K562 (cell line): ENCODE results near the gene LCTL. TPM values are rescaled to one million over a fixed set of nuclear protein-coding genes. Genes with fewer than 3 reads are reported as not detected.

Experiments
- C11orf30 ChIP-seq: fragments of 450-650 bp; IDR thresholded peaks from 2 replicates; pipeline ENCODE4 v1.6.1; 2016; ENCODE audit warnings: low read depth, mild to moderate bottlenecking
- CAMTA2 ChIP-seq: fragments of 250-450 bp; sonication (Bioruptor Pico); conservative IDR thresholded peaks from 2 replicates; pipeline ENCODE4 v1.5.1; 2022
- CBX5 ChIP-seq: IDR thresholded peaks from 2 replicates; pipeline ENCODE4 v1.6.1; 2014; ENCODE audit warnings: low read depth, borderline replicate concordance
- GTF2F1 ChIP-seq: IDR thresholded peaks from 2 replicates; pipeline ENCODE4 v1.6.1; 2011; ENCODE audit warnings: low read depth, low read length, improper control_type of control experiment
- HDAC1 ChIP-seq, 2 experiments: fragments of 450-650 bp; IDR thresholded peaks; 2 replicates each; pipeline ENCODE4 v1.6.1; 2016 to 2017; ENCODE audit warnings: inconsistent platforms in 1 of 2, mild to moderate bottlenecking in 1 of 2, moderate library complexity in 1 of 2
- HDAC2 ChIP-seq: fragments of 450-650 bp; IDR thresholded peaks from 2 replicates; pipeline ENCODE4 v1.6.1; 2016; ENCODE audit warnings: mild to moderate bottlenecking
- KLF10 ChIP-seq: fragments of 250-450 bp; sonication (Bioruptor Pico); IDR thresholded peaks from 2 replicates; pipeline ENCODE4 v1.6.1; 2021; ENCODE audit warnings: matching md5 sums
- MCM3 ChIP-seq: fragments of 450-650 bp; IDR thresholded peaks from 2 replicates; pipeline ENCODE4 v1.6.1; 2016
- MEIS2 ChIP-seq: fragments of 450-650 bp; IDR thresholded peaks from 2 replicates; pipeline ENCODE4 v1.6.1; 2014; ENCODE audit warnings: mild to moderate bottlenecking; ENCODE audit not compliant: partially characterized antibody
- MTF1 ChIP-seq: fragments of 250-450 bp; sonication (Bioruptor Pico); IDR thresholded peaks from 2 replicates; pipeline ENCODE4 v1.9.0; 2021; ENCODE audit warnings: moderate library complexity, mild to moderate bottlenecking, inconsistent platforms, borderline replicate concordance
- MYNN ChIP-seq, 2 experiments: sonication (generic); formaldehyde crosslinking in 1 of 2; IDR thresholded peaks; 2 replicates each; pipeline versions ENCODE4 v1.5.0 to v1.6.1; 2016 to 2020; ENCODE audit warnings: antibody characterized with exemption in 1 of 2, missing genetic modification reagents in 1 of 2
- NEUROD1 ChIP-seq: fragments of 150-350 bp; IDR thresholded peaks from 2 replicates; pipeline ENCODE4 v1.6.1; 2014; ENCODE audit warnings: borderline replicate concordance, low read length, low read depth; ENCODE audit not compliant: partially characterized antibody
- NFIC ChIP-seq: fragments of 450-650 bp; IDR thresholded peaks from 2 replicates; pipeline ENCODE4 v1.6.1; 2017; ENCODE audit warnings: mild to moderate bottlenecking, inconsistent platforms
- PURB ChIP-seq: sonication (generic); formaldehyde crosslinking; IDR thresholded peaks from 2 replicates; pipeline ENCODE4 v1.9.0; 2021; ENCODE audit warnings: low read depth, mild to moderate bottlenecking, missing genetic modification reagents
- TRIM28 ChIP-seq: fragments of 450-650 bp; IDR thresholded peaks from 2 replicates; pipeline ENCODE4 v1.6.1; 2017
- U2AF2 ChIP-seq: fragments of 200-400 bp; formaldehyde crosslinking; optimal IDR thresholded peaks from 2 replicates; pipeline ENCODE3; 2017; ENCODE audit warnings: low read depth, mild to moderate bottlenecking, low read length
- ZC3H4 ChIP-seq: sonication (generic); formaldehyde crosslinking; IDR thresholded peaks from 2 replicates; pipeline ENCODE4 v1.9.0; 2021; ENCODE audit warnings: missing genetic modification reagents, borderline replicate concordance
- ZNF140 ChIP-seq: fragments of 250-450 bp; sonication (Bioruptor Pico); IDR thresholded peaks from 2 replicates; pipeline ENCODE4 v1.8.0; 2021; ENCODE audit warnings: moderate library complexity, mild to moderate bottlenecking, inconsistent platforms
- ZNF239 ChIP-seq: fragments of 250-450 bp; sonication (Bioruptor Pico); IDR thresholded peaks from 2 replicates; pipeline ENCODE4 v1.4.0; 2020; ENCODE audit warnings: mild to moderate bottlenecking
- ZNF561 ChIP-seq: fragments of 450-650 bp; formaldehyde crosslinking; conservative IDR thresholded peaks from 2 replicates; pipeline ENCODE4 v1.4.0; 2020; ENCODE audit warnings: mild to moderate bottlenecking, moderate library complexity
- ZNF583 ChIP-seq: fragments of 250-450 bp; sonication (Bioruptor Pico); IDR thresholded peaks from 2 replicates; pipeline ENCODE4 v1.4.0; 2020
- polyA plus RNA-seq, 8 experiments: library from polyadenylated mRNA; depleted of rRNA in 4 of 8; stranded (reverse) in 5 of 8; unstranded in 3 of 8; fragments of >200 nt; fragmentation: Nextera tagmentation in 2 of 8; fragmentation: Illumina TruSeq in 1 of 8; extraction: Ambion mirVana in 2 of 8; extraction: Trizol in 1 of 8; gene quantifications; 2 replicates each; pipeline versions ENCODE4 v1.2.1 to v1.2.3, GENCODE V29; 2011 to 2014; ENCODE audit warnings: inconsistent platforms in 1 of 8, missing spikeins in 1 of 8
- total RNA-seq, 7 experiments: library from RNA; depleted of rRNA in 6 of 7; stranded (reverse); fragments of >200 nt in 6 of 7; fragmentation: Illumina TruSeq in 2 of 7; extraction: Trizol in 2 of 7; gene quantifications; 2 replicates each; pipeline versions ENCODE4 v1.2.1 to v1.2.3, GENCODE V29; 2011 to 2021; ENCODE audit warnings: low replicate concordance in 1 of 7
- TF ChIP-seq, protein P1 (sequence below): sonication (generic); formaldehyde crosslinking; IDR thresholded peaks from 2 replicates; pipeline ENCODE4 v1.8.1; 2022; ENCODE audit warnings: missing genetic modification reagents
- TF ChIP-seq, protein P2 (sequence below): IDR thresholded peaks from 2 replicates; pipeline ENCODE4 v1.6.1; 2014; ENCODE audit warnings: antibody characterized with exemption
- TF ChIP-seq, protein P3 (sequence below): fragments of 450-650 bp; formaldehyde crosslinking; IDR thresholded peaks from 2 replicates; pipeline ENCODE4 v1.4.0; 2020; ENCODE audit warnings: mild to moderate bottlenecking, mixed read lengths
- TF ChIP-seq, protein P4 (sequence below): fragments of 450-650 bp; formaldehyde crosslinking; conservative IDR thresholded peaks from 2 replicates; pipeline ENCODE4 v1.4.0; 2022; ENCODE audit warnings: mild to moderate bottlenecking, missing genetic modification characterization

The LCTL gene
- total and polyA plus RNA-seq, 9 of the 15 experiments (the other 6 are each of a cell fraction or from before 2014, with no cell fraction given) = 0.08 to 0.31 (median 0.17) TPM; not detected in 6

DNA sequence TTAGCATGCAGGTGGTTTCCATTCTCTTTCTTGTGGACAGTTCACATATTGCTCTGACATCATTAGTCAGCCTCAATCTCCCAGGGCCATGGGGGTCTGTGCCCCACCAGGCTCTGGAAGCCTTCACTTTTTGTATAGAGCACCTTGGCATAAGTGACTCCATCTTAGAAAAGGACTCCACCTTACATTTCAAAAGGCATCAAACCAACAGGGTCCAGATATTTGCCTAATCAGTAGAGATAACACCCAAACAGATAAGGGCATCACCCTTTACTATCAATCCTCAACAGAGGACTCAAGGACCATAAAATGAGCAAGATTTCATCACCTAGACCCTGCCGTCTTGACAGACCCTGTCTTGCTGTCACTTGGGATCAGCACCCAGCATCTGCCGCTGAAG is 35.7 kb upstream of the LCTL start (continued):
- no peak for TF ChIP-seq CAMTA2 (CRISPR knock-in tag)
- TF ChIP-seq U2AF2 = no peak
- no peak for TF ChIP-seq HDAC1 (IDR thresholded peaks at IDR 0.05)
- TF ChIP-seq KLF10 (CRISPR knock-in tag) = no peak
- no peak for TF ChIP-seq GTF2F1
- TF ChIP-seq MEIS2 = no peak
- TF ChIP-seq ZNF583 = peak; percentile 95
- TF ChIP-seq ZC3H4 = no peak
- no peak for TF ChIP-seq MYNN (IDR thresholded peaks at IDR 0.05)
- no peak for TF ChIP-seq MYNN (CRISPR knock-in tag; IDR thresholded peaks at IDR 0.05)
- no peak for TF ChIP-seq HDAC2
- TF ChIP-seq TRIM28 = no peak
- TF ChIP-seq, protein P1, sequence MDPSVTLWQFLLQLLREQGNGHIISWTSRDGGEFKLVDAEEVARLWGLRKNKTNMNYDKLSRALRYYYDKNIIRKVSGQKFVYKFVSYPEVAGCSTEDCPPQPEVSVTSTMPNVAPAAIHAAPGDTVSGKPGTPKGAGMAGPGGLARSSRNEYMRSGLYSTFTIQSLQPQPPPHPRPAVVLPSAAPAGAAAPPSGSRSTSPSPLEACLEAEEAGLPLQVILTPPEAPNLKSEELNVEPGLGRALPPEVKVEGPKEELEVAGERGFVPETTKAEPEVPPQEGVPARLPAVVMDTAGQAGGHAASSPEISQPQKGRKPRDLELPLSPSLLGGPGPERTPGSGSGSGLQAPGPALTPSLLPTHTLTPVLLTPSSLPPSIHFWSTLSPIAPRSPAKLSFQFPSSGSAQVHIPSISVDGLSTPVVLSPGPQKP (CRISPR knock-in tag) = no peak
- 0 out of 2 replicates have a peak, but pooled peaks have one; percentile 29 for TF ChIP-seq ZNF561
- TF ChIP-seq C11orf30 = no peak
- TF ChIP-seq, protein P2, sequence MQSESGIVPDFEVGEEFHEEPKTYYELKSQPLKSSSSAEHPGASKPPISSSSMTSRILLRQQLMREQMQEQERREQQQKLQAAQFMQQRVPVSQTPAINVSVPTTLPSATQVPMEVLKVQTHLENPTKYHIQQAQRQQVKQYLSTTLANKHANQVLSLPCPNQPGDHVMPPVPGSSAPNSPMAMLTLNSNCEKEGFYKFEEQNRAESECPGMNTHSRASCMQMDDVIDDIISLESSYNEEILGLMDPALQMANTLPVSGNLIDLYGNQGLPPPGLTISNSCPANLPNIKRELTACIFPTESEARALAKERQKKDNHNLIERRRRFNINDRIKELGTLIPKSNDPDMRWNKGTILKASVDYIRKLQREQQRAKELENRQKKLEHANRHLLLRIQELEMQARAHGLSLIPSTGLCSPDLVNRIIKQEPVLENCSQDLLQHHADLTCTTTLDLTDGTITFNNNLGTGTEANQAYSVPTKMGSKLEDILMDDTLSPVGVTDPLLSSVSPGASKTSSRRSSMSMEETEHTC = no peak
- peak; percentile 84 for TF ChIP-seq ZNF239 (CRISPR knock-in tag)
- TF ChIP-seq CBX5 = no peak
- TF ChIP-seq PURB (CRISPR knock-in tag) = no peak
- TF ChIP-seq ZNF140 (CRISPR knock-in tag) = no peak
- 0 out of 2 replicates have a peak, but pooled peaks have one; percentile 22 for TF ChIP-seq MTF1 (CRISPR knock-in tag)
- no peak for TF ChIP-seq NFIC
- TF ChIP-seq, protein P3, sequence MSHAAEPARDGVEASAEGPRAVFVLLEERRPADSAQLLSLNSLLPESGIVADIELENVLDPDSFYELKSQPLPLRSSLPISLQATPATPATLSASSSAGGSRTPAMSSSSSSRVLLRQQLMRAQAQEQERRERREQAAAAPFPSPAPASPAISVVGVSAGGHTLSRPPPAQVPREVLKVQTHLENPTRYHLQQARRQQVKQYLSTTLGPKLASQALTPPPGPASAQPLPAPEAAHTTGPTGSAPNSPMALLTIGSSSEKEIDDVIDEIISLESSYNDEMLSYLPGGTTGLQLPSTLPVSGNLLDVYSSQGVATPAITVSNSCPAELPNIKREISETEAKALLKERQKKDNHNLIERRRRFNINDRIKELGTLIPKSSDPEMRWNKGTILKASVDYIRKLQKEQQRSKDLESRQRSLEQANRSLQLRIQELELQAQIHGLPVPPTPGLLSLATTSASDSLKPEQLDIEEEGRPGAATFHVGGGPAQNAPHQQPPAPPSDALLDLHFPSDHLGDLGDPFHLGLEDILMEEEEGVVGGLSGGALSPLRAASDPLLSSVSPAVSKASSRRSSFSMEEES = no peak
- TF ChIP-seq MCM3 = no peak
- no peak for TF ChIP-seq NEUROD1
- TF ChIP-seq, protein P4, sequence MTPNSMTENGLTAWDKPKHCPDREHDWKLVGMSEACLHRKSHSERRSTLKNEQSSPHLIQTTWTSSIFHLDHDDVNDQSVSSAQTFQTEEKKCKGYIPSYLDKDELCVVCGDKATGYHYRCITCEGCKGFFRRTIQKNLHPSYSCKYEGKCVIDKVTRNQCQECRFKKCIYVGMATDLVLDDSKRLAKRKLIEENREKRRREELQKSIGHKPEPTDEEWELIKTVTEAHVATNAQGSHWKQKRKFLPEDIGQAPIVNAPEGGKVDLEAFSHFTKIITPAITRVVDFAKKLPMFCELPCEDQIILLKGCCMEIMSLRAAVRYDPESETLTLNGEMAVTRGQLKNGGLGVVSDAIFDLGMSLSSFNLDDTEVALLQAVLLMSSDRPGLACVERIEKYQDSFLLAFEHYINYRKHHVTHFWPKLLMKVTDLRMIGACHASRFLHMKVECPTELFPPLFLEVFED (CRISPR knock-in tag) = 0 out of 2 replicates have a peak, but pooled peaks have one; percentile 64
